BJ (cell line): ENCODE results near the gene FOXN1. TPM values are rescaled to one million over a fixed set of nuclear protein-coding genes. Genes with fewer than 3 reads are reported as not detected.
"Not testable (repeated sequence)": the region's sequence is repeated elsewhere in the genome, so short reads cannot be mapped to it uniquely, and the experiment has no call there.

Experiments used
- CTCF ChIA-PET: fragments of 350-600 bp; formaldehyde crosslinking; extraction: SDS; loops from one replicate; lab custom pipeline; 2021; ENCODE audit warnings: antibody characterized with exemption, inconsistent platforms; lab: Yijun Ruan, JAX
- POLR2A ChIA-PET: fragments of 300-600 bp; sonication (Branson Sonifier 250); formaldehyde crosslinking; extraction: SDS; loops from one replicate; lab custom pipeline; 2021; ENCODE audit warnings: antibody characterized with exemption; lab: Charles Lee
- DNase-seq: peaks from one replicate; pipeline ENCODE4 v3.0.0-alpha.2; 2011; ENCODE audit warnings: low read depth
- H3K27me3 ChIP-seq: 2 replicates; pipeline ENCODE4 v1.6.0; 2011; ENCODE audit warnings: low read length; ENCODE audit not compliant: control insufficient read depth, insufficient read depth
- H3K36me3 ChIP-seq: 2 replicates; pipeline ENCODE4 v1.5.1; 2011; ENCODE audit warnings: low read length; ENCODE audit not compliant: control insufficient read depth, insufficient read depth
- H3K4me3 ChIP-seq: 2 replicates; pipeline ENCODE4 v1.5.1; 2011; ENCODE audit warnings: low read depth, mild to moderate bottlenecking, control low read depth, low read length
- polyA plus RNA-seq: library from polyadenylated mRNA; depleted of rRNA; stranded (reverse); fragments of >200 nt; gene quantifications from 2 replicates; pipeline ENCODE4 v1.2.3, GENCODE V29; 2011
- TF ChIP-seq, protein P1 (sequence below): IDR thresholded peaks from 2 replicates; pipeline ENCODE4 v1.5.1; 2011; ENCODE audit warnings: low read depth, mild to moderate bottlenecking, control low read depth, inconsistent platforms, low read length, moderate library complexity; ENCODE audit not compliant: insufficient read depth

FOXN1 gene
- polyA plus RNA-seq, 1 experiment: not detected

DNA sequence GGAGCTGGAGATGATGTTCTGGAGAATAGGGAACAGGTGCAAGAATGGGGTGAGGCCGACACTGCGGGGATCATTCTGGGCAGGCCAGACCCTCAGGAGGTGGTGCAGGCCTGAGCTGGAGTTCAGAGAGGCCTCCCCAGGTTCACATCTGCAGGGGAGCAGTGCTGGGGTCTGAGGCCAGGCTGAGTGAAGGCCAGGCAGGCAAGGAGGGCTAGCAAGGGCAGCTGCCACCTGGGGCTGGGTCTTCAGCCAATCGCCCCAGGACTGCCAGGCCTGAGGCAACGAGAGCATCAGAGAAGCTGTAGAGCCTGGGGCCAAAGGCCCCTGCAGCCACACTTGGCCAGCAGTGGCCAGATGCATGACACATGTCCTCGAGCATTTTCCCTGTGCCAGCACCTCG is 14.5 kb downstream of the FOXN1 start:
- no peaks in the 10 kb centered on the region for H3K36me3 ChIP-seq
- POLR2A ChIA-PET: no interaction called here
- no peak for DNase-seq
- H3K27me3 ChIP-seq: peaks cover 6% of the 10 kb centered on the region
- TF ChIP-seq, protein P1, sequence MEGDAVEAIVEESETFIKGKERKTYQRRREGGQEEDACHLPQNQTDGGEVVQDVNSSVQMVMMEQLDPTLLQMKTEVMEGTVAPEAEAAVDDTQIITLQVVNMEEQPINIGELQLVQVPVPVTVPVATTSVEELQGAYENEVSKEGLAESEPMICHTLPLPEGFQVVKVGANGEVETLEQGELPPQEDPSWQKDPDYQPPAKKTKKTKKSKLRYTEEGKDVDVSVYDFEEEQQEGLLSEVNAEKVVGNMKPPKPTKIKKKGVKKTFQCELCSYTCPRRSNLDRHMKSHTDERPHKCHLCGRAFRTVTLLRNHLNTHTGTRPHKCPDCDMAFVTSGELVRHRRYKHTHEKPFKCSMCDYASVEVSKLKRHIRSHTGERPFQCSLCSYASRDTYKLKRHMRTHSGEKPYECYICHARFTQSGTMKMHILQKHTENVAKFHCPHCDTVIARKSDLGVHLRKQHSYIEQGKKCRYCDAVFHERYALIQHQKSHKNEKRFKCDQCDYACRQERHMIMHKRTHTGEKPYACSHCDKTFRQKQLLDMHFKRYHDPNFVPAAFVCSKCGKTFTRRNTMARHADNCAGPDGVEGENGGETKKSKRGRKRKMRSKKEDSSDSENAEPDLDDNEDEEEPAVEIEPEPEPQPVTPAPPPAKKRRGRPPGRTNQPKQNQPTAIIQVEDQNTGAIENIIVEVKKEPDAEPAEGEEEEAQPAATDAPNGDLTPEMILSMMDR: no peak
- no peak overlapping the region for H3K4me3 ChIP-seq
- CTCF ChIA-PET: interaction anchor here (0.9 to 1.3 kb wide), 3 partner anchors 17 to 92 kb away, joined by 3 to 4 read pairs (median 3); no protein-coding TSS in a partner anchor

DNA sequence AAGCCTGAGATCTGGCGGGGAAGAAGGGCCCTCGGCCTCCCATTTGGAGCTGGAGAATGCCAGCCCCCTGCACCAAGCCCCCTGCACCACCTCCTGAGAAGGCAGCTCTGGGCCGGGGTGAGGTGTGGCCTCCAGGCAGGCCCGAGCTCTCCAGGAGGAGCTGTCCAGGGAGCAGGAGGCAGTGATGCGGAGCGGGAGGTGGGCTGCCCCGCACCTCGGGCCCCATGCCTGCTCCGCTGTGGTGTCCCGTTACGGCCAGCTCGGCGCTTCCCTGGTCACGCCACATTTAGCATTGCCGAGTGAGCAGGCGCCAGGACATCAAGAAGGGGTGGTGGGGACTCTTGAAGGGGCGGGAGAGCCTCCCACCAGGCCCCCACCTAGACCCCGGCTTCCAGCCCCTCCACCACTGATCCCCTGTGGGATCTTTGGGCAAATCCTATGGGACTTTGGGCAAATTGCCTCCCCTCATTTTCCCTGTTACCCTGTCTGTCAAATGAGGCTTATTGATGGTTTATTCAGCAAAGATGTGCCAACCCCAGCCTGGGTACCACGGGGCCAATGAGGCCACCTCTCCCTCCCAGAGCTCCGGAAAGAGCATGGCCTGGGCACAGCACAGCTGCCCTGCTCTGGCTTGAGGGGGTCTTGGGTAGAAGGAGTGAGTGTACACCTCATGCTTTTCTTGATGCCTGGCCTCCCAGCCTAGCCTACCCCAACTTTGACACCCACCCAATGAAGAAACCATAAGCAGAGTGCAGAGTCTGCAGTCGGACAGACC is 15.3 kb downstream of the FOXN1 start:
- ChIA-PET POLR2A (no interaction called here), CTCF (interaction anchor here (0.9 kb wide), 1 partner anchor 18 kb away, joined by 3 read pairs; no protein-coding TSS in a partner anchor)
- H3K4me3 ChIP-seq: no peak overlapping the region
- H3K27me3 ChIP-seq: peaks cover 6% of the 10 kb centered on the region
- no peak for DNase-seq
- no peaks in the 10 kb centered on the region for H3K36me3 ChIP-seq
- TF ChIP-seq, protein P1: no peak

- H3K27me3 ChIP-seq, H3K4me3 ChIP-seq, POLR2A ChIA-PET, DNase-seq, H3K36me3 ChIP-seq: not testable (repeated sequence)
- CTCF ChIA-PET: interaction anchor here (1.0 to 1.8 kb wide), 2 partner anchors 12 to 27 kb away, joined by 3 to 5 read pairs; no protein-coding TSS in a partner anchor
Observed at GRCh38 chr17:28522281-28522680, 16.1 kb downstream of the FOXN1 start.

DNA sequence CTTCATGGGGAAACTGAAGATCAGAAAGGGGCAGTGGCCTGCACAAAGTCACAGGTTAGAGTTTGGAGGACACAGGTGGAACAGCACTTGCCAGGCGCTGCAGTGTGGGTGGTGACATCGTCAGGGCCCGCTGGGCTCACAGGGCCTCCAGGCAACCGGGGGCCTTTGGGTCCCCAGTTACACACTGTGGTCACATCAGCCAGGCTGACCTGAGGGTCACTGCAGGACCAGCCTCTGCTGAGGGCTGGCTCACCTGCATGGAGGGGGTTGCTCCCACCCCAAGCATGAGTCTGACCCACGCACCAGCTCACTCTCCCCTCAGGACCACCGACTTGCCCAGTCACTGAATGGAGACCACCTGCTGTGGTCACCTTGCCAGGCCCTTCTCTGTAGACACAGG is 17.0 kb downstream of the FOXN1 start:
- no peak for DNase-seq
- TF ChIP-seq, protein P1: no peak
- Histone ChIP-seq H3K36me3 (no peaks in the 10 kb centered on the region), H3K27me3 (peaks cover 6% of the 10 kb centered on the region), H3K4me3 (no peak overlapping the region)
- ChIA-PET CTCF (interaction anchor here (0.6 to 1.8 kb wide), 4 partner anchors 12 to 40 kb away, joined by 3 to 5 read pairs (median 4); no protein-coding TSS in a partner anchor), POLR2A (no interaction called here)

GRCh38 chr17:28523876-28524275 is 17.7 kb downstream of the FOXN1 start:
- TF ChIP-seq, protein P1: no peak
- POLR2A ChIA-PET: no interaction called here
- H3K36me3 ChIP-seq: no peaks in the 10 kb centered on the region
- CTCF ChIA-PET: interaction anchor here (0.6 to 1.8 kb wide), 3 partner anchors 17 to 40 kb away, joined by 3 to 5 read pairs (median 4); no protein-coding TSS in a partner anchor
- no peak overlapping the region for H3K4me3 ChIP-seq
- peaks cover 6% of the 10 kb centered on the region for H3K27me3 ChIP-seq
- no peak for DNase-seq
